ENCODE data around the gene TLN1.

- no peak for TF ChIP-seq CTCF (IDR thresholded peaks at IDR 0.05)
- TF ChIP-seq EZH2 (IDR thresholded peaks at IDR 0.05; ENCODE audit: borderline replicate concordance, insufficient read depth, low read depth, low read length, poor library complexity, severe bottlenecking) = no peak
Observed at GRCh38 chr9:35713578-35713977, 18.4 kb downstream of the TLN1 start.
